Measurements from ENCODE around the gene ACADSB.

The ACADSB gene

GRCh38 chr10:123100030-123100762 is 91.4 kb downstream of the ACADSB start:
- no peak for DNase-seq (ENCODE audit: low read depth)

- no peak for DNase-seq (ENCODE audit: low read depth)
These were observed 93.1 kb downstream of the ACADSB start for GRCh38 chr10:123101872-123102271.

GRCh38 chr10:123102673-123103072 is 93.9 kb downstream of the ACADSB start:
- no peak for DNase-seq (ENCODE audit: low read depth)

GRCh38 chr10:123103944-123104343 is 95.1 kb downstream of the ACADSB start:
- DNase-seq (ENCODE audit: low read depth): no peak

All from GM04504 (cell line).